SK-N-SH (cell line): ENCODE measurements around the gene ACKR3.

Source experiments
- CTCF ChIP-seq: fragments of 200-600 bp; sonication (generic); IDR thresholded peaks from 2 replicates; pipeline ENCODE4 v1.6.1; 2017; ENCODE audit warnings: antibody characterized with exemption, mild to moderate bottlenecking, moderate library complexity
- EP300 ChIP-seq, 2 experiments: IDR thresholded peaks; 2 replicates each; pipeline versions ENCODE4 v1.4.0 to v1.6.1; 2012; ENCODE audit warnings: borderline replicate concordance in 1 of 2, low read depth in 1 of 2, low read length in 1 of 2
- SMC3 ChIP-seq: IDR thresholded peaks from 2 replicates; pipeline ENCODE4 v1.6.1; 2012; ENCODE audit warnings: low read depth, low read length, improper control_type of control experiment

GRCh38 chr2:236623816-236624215 is 54.2 kb downstream of the ACKR3 start:
- TF ChIP-seq SMC3 (no peak), CTCF (no peak), EP300 (IDR thresholded peaks at IDR 0.05; ENCODE audit: borderline replicate concordance in 1 of 2, low read depth in 1 of 2, low read length in 1 of 2) (no peak)
